HepG2 (cell line): Measurements from ENCODE around the gene CD302. TPM values are rescaled to one million over a fixed set of nuclear protein-coding genes. Genes with fewer than 3 reads are reported as not detected.
"Not testable (repeated sequence)": the region's sequence is repeated elsewhere in the genome, so short reads cannot be mapped to it uniquely, and the experiment has no call there.

Source experiments
- ETV6 ChIP-seq: sonication (generic); formaldehyde crosslinking; conservative IDR thresholded peaks from 2 replicates; pipeline ENCODE4 v1.4.0; 2020; ENCODE audit warnings: missing genetic modification reagents
- FOXA3 ChIP-seq: IDR thresholded peaks from 2 replicates; pipeline ENCODE4 v1.6.1; 2016; ENCODE audit warnings: missing genetic modification reagents, missing compliant biosample characterization
- GTF3A ChIP-seq: sonication (generic); formaldehyde crosslinking; conservative IDR thresholded peaks from 2 replicates; pipeline ENCODE4 v1.4.0; 2020; ENCODE audit warnings: mild to moderate bottlenecking, missing genetic modification reagents
- GZF1 ChIP-seq: sonication (generic); formaldehyde crosslinking; IDR thresholded peaks from 2 replicates; pipeline ENCODE4 v1.5.1; 2020; ENCODE audit warnings: mild to moderate bottlenecking, missing genetic modification reagents
- KAT8 ChIP-seq: IDR thresholded peaks from 2 replicates; pipeline ENCODE4 v1.6.1; 2016; ENCODE audit warnings: missing genetic modification reagents, missing compliant biosample characterization
- KLF13 ChIP-seq: sonication (generic); formaldehyde crosslinking; IDR thresholded peaks from 2 replicates; pipeline ENCODE4 v1.4.0; 2020; ENCODE audit warnings: mild to moderate bottlenecking, missing genetic modification reagents
- NFYB ChIP-seq: sonication (generic); formaldehyde crosslinking; IDR thresholded peaks from 2 replicates; pipeline ENCODE4 v1.4.0; 2020; ENCODE audit warnings: missing genetic modification reagents
- SMAD1 ChIP-seq: sonication (generic); formaldehyde crosslinking; IDR thresholded peaks from 2 replicates; pipeline ENCODE4 v1.4.0; 2020; ENCODE audit warnings: missing genetic modification reagents, low read depth, mild to moderate bottlenecking, borderline replicate concordance
- SOX6 ChIP-seq, 2 experiments: fragments of 450-650 bp in 1 of 2; sonication (generic) in 1 of 2; formaldehyde crosslinking in 1 of 2; IDR thresholded peaks; 2 replicates each; pipeline versions ENCODE4 v1.4.0 to v1.6.1; 2017 to 2020; ENCODE audit warnings: antibody characterized with exemption in 1 of 2, mild to moderate bottlenecking in 1 of 2, missing genetic modification reagents in 1 of 2
- TEAD3 ChIP-seq: optimal IDR thresholded peaks from 2 replicates; pipeline ENCODE3; 2016; ENCODE audit warnings: borderline replicate concordance
- THAP11 ChIP-seq: IDR thresholded peaks from 2 replicates; pipeline ENCODE4 v1.6.1; 2016; ENCODE audit warnings: missing biosample characterization, missing genetic modification reagents
- YEATS4 ChIP-seq: sonication (generic); formaldehyde crosslinking; IDR thresholded peaks from 2 replicates; pipeline ENCODE4 v1.4.0; 2020; ENCODE audit warnings: missing genetic modification reagents, borderline replicate concordance
- ZNF12 ChIP-seq: sonication (generic); formaldehyde crosslinking; IDR thresholded peaks from 2 replicates; pipeline ENCODE4 v1.5.0; 2020; ENCODE audit warnings: missing genetic modification reagents
- ZNF230 ChIP-seq: sonication (generic); formaldehyde crosslinking; IDR thresholded peaks from 2 replicates; pipeline ENCODE4 v1.4.0; 2020; ENCODE audit warnings: mild to moderate bottlenecking, missing genetic modification reagents
- ZNF251 ChIP-seq: sonication (generic); formaldehyde crosslinking; IDR thresholded peaks from 2 replicates; pipeline ENCODE4 v1.9.0; 2021; ENCODE audit warnings: mild to moderate bottlenecking, missing genetic modification reagents
- ZNF292 ChIP-seq: sonication (generic); formaldehyde crosslinking; IDR thresholded peaks from 2 replicates; pipeline ENCODE4 v1.8.1; 2022; ENCODE audit warnings: mild to moderate bottlenecking, low read depth, missing genetic modification reagents, borderline replicate concordance
- ZSCAN29 ChIP-seq: sonication (generic); formaldehyde crosslinking; conservative IDR thresholded peaks from 2 replicates; pipeline ENCODE4 v1.4.0; 2020; ENCODE audit warnings: mild to moderate bottlenecking, missing genetic modification reagents
- polyA plus RNA-seq, 8 experiments: library from polyadenylated mRNA; depleted of rRNA in 3 of 8; stranded (reverse) in 7 of 8; unstranded in 1 of 8; fragments of >200 nt; fragmentation: Illumina TruSeq in 4 of 8; extraction: Trizol in 4 of 8; gene quantifications; 2 replicates each; pipeline versions ENCODE4 v1.2.1 to v1.2.3, GENCODE V29; 2011 to 2016; ENCODE audit warnings: low read depth in 4 of 8, missing spikeins in 1 of 8, mixed read lengths in 1 of 8; ENCODE audit not compliant: insufficient read depth in 1 of 8
- total RNA-seq, 5 experiments: library from RNA; depleted of rRNA; stranded (reverse); fragments of >200 nt; fragmentation: Illumina TruSeq; extraction: Trizol; gene quantifications; 2 replicates each; pipeline ENCODE4 v1.2.3, GENCODE V29; 2016; ENCODE audit warnings: low read depth in 1 of 5
- TF ChIP-seq, protein P1 (sequence below): sonication (generic); formaldehyde crosslinking; IDR thresholded peaks from 2 replicates; pipeline ENCODE4 v1.4.0; 2020; ENCODE audit warnings: missing genetic modification reagents
- TF ChIP-seq, protein P2 (sequence below): sonication (generic); formaldehyde crosslinking; IDR thresholded peaks from 2 replicates; pipeline ENCODE4 v1.5.1; 2020; ENCODE audit warnings: missing genetic modification reagents, mild to moderate bottlenecking, borderline replicate concordance

The CD302 gene
- total and polyA plus RNA-seq, 2 of the 13 experiments (the other 11 are each of a cell fraction or from before 2014, with no cell fraction given) = 8.0 to 15.6 TPM

DNA sequence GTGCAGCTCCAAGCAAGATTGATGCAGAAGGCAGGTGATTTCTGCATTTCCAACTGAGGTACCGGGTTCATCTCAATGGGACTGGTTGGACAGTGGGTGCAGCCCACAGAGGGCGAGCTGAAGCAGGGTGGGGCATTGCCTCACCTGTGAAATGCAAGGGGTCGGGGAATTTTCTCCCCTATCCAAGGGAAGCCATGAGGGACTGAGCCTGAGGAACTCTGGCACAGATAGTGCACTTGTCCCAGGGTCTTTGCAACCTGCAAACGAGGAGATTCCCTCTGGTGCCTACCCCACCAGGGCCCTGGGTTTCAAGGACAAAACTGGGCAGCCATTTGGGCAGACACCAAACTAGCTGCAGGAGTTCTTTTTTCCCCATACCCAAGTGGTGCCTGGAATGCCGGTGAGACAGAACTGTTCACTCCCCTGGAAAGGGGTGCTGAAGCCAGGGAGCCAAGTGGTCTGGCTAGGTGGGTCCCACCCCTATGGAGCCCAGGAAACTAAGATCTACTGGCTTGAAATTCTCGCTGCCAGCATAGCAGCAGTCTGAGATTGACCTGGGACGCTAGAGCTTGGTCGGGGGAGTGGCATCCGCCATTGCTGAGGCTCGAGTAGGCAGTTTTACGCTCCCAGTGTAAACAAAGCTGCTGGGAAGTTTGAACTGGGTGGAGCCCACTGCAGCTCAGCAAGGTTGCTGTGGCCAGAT is 23.9 kb upstream of the CD302 start (continued):
- TF ChIP-seq SOX6 (IDR thresholded peaks at IDR 0.05) = not testable (repeated sequence)
- 0 out of 2 replicates have a peak, but pooled peaks have one; percentile 24 for TF ChIP-seq SOX6 (CRISPR knock-in tag; IDR thresholded peaks at IDR 0.05)
- TF ChIP-seq ZNF12 = 0 out of 2 replicates have a peak, but pooled peaks have one; percentile 21
- TF ChIP-seq YEATS4 (CRISPR knock-in tag) = 0 out of 2 replicates have a peak, but pooled peaks have one; percentile 42
- peak; percentile 45; the same call in 1 of the 2 replicates for TF ChIP-seq ZSCAN29 (CRISPR knock-in tag)
- peak; percentile 42 for TF ChIP-seq TEAD3 (CRISPR knock-in tag)
- TF ChIP-seq SMAD1 (CRISPR knock-in tag) = peak; percentile 64; the same call in 1 of the 2 replicates
- TF ChIP-seq GTF3A = 0 out of 2 replicates have a peak, but pooled peaks have one; percentile 64
- 0 out of 2 replicates have a peak, but pooled peaks have one; percentile 21 for TF ChIP-seq ETV6 (CRISPR knock-in tag)
- peak; percentile 78; the same call in 1 of the 2 replicates for TF ChIP-seq ZNF292
- TF ChIP-seq FOXA3 (CRISPR knock-in tag) = peak; percentile 91
- peak; percentile 28; the same call in 1 of the 2 replicates for TF ChIP-seq KAT8
- 0 out of 2 replicates have a peak, but pooled peaks have one; percentile 40 for TF ChIP-seq GZF1 (CRISPR knock-in tag)
- 0 out of 2 replicates have a peak, but pooled peaks have one; percentile 82 for TF ChIP-seq ZNF251
- TF ChIP-seq, protein P1, sequence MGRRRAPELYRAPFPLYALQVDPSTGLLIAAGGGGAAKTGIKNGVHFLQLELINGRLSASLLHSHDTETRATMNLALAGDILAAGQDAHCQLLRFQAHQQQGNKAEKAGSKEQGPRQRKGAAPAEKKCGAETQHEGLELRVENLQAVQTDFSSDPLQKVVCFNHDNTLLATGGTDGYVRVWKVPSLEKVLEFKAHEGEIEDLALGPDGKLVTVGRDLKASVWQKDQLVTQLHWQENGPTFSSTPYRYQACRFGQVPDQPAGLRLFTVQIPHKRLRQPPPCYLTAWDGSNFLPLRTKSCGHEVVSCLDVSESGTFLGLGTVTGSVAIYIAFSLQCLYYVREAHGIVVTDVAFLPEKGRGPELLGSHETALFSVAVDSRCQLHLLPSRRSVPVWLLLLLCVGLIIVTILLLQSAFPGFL (CRISPR knock-in tag) = 0 out of 2 replicates have a peak, but pooled peaks have one; percentile 35
- peak; percentile 81; the same call in 1 of the 2 replicates for TF ChIP-seq ZNF230 (CRISPR knock-in tag)
- 0 out of 2 replicates have a peak, but pooled peaks have one; percentile 20 for TF ChIP-seq THAP11 (CRISPR knock-in tag)
- peak; percentile 9; the same call in 1 of the 2 replicates for TF ChIP-seq NFYB
- TF ChIP-seq, protein P2, sequence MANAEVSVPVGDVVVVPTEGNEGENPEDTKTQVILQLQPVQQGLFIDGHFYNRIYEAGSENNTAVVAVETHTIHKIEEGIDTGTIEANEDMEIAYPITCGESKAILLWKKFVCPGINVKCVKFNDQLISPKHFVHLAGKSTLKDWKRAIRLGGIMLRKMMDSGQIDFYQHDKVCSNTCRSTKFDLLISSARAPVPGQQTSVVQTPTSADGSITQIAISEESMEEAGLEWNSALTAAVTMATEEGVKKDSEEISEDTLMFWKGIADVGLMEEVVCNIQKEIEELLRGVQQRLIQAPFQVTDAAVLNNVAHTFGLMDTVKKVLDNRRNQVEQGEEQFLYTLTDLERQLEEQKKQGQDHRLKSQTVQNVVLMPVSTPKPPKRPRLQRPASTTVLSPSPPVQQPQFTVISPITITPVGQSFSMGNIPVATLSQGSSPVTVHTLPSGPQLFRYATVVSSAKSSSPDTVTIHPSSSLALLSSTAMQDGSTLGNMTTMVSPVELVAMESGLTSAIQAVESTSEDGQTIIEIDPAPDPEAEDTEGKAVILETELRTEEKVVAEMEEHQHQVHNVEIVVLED (CRISPR knock-in tag) = 0 out of 2 replicates have a peak, but pooled peaks have one; percentile 32
- TF ChIP-seq KLF13 (CRISPR knock-in tag) = 0 out of 2 replicates have a peak, but pooled peaks have one; percentile 61
